ENCODE measurements around the gene RNASE4. TPM values are rescaled to one million over a fixed set of nuclear protein-coding genes. Genes with fewer than 3 reads are reported as not detected.
"Not testable (repeated sequence)": the region's sequence is repeated elsewhere in the genome, so short reads cannot be mapped to it uniquely, and the experiment has no call there.

The RNASE4 gene
- total RNA-seq, 2 experiments from 2014 or later: 0.63 to 1.6 TPM

DNA sequence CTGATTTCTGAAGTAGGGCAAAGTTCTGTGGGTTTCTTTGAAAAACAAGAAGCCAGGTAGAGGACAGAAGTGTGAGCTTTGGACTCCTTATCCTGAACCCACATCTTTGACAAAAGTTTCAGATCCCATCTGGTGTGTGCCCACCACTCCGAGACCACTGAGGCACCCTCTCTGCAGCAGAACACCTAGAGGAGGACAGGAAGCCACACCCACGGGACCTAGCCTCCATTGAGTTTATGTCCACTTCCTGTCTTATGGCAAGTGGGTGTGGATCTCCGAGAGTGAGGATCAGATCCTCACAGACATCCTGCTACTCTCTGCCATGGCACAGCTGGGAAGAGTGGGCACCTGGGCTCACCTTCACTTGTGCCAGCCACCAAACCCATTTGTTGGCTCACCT, 26.1 kb upstream of the RNASE4 start:
- ChIA-PET POLR2A (interaction anchor here (0.6 kb wide), 1 partner anchor 27 kb away, joined by 3 read pairs; no protein-coding TSS in a partner anchor), CTCF (interaction anchor here (0.7 to 11.5 kb wide), 7 partner anchors 11 to 45 kb away, joined by 3 to 189 read pairs (median 11); partner anchors contain the start of gene RNASE4)
- Mint-ChIP-seq H3K27ac (no peak overlapping the region), H3K4me3 (no peak overlapping the region), H3K4me1 (ENCODE audit: low read depth) (peaks cover 41% of the 10 kb centered on the region), H3K36me3 (ENCODE audit: low read depth) (no peaks in the 10 kb centered on the region), H3K27me3 (ENCODE audit: low read depth) (peaks cover 46% of the 10 kb centered on the region), H3K9me3 (ENCODE audit: insufficient read depth) (no peaks in the 10 kb centered on the region)
- DNase-seq: no peak
- ATAC-seq: no peak

DNA sequence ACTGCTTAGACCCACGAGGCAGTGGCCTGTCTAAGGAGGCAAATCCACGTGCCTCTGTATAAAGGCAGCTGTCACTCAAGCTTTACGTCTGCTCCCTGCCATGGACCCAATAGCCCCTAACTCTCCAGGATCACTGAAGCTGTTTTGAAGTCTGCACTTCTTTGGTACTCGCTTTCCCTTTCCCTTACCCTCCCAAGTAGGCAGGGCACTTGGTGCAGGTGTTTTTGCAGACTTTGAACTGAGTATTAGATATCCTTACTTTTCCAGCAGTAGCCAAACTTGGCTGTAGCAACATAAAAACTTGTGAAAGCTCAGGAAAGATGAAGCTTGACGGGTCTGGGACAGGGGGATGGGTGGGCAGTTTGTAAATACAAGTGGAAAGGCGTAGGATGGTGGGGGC, 25.0 kb upstream of the RNASE4 start:
- POLR2A ChIA-PET: no interaction called here
- Mint-ChIP-seq H3K27ac (no peak overlapping the region), H3K27me3 (ENCODE audit: low read depth) (peaks cover 40% of the 10 kb centered on the region), H3K36me3 (ENCODE audit: low read depth) (no peaks in the 10 kb centered on the region), H3K4me3 (no peak overlapping the region), H3K9me3 (ENCODE audit: insufficient read depth) (no peaks in the 10 kb centered on the region), H3K4me1 (ENCODE audit: low read depth) (peaks cover 39% of the 10 kb centered on the region)
- DNase-seq: no peak
- CTCF ChIA-PET: interaction anchor here (1.4 to 11.5 kb wide), 3 partner anchors 23 to 37 kb away, joined by 4 to 189 read pairs (median 108); partner anchors contain the start of gene RNASE4
- no peak for ATAC-seq

DNA sequence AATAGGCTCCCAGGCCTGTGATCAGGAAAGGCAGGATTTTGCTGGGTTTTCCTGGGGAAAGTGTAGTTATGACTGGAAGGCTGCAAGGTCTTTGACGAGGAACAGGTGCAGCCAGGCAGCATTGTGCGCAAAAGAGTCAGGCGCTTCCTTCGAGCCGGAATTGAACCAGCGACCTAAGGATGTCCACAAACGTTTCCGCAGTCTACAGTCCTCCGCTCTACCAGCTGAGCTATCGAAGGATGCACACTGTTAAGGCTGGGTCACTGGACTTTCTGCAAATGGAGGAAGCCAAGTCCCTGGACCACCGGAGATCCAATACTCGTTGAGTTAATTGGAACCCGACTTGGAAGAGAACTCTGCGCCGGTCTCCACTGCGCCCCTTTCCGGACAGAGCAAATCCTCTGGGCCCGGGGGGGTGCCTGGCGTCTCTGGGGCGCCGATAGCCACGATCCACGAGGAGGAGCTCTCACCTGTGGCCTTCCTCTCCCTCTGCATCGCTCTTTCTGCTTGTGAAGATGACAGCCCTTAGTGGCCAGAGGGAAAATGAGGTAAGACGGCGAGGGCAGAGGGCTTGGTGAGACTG, 24.5 kb upstream of the RNASE4 start:
- peaks cover 42% of the 10 kb centered on the region for H3K27me3 Mint-ChIP-seq (ENCODE audit: low read depth)
- ChIA-PET POLR2A (no interaction called here), CTCF (interaction anchor here (1.4 to 11.5 kb wide), 3 partner anchors 22 to 37 kb away, joined by 4 to 189 read pairs (median 108); partner anchors contain the start of gene RNASE4)
- DNase-seq: no peak
- H3K27ac Mint-ChIP-seq: no peak overlapping the region
- no peak for ATAC-seq
- H3K9me3 Mint-ChIP-seq (ENCODE audit: insufficient read depth): no peaks in the 10 kb centered on the region
- H3K4me1 Mint-ChIP-seq (ENCODE audit: low read depth): peaks cover 37% of the 10 kb centered on the region
- no peak overlapping the region for H3K4me3 Mint-ChIP-seq
- no peaks in the 10 kb centered on the region for H3K36me3 Mint-ChIP-seq (ENCODE audit: low read depth)

DNA sequence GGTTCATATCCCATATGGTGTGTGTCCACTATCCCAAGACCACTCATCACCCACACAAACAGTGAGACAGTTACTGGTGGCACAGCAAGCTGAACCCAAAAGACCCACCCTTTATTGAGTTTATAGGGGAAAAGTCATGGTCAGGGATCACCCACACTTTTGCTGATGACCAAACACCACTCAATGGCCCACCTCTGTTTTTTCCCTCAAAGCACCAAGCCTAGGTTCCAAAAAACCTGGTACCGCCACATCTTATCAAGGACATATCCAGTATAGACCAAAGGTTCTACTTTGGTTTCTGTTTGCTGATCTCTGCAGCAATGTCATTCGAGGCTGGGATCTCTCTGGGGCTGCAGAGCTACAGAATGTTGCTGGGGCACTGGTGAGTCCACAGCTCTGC, 23.2 kb upstream of the RNASE4 start:
- peaks cover 29% of the 10 kb centered on the region for H3K27me3 Mint-ChIP-seq (ENCODE audit: low read depth)
- H3K9me3 Mint-ChIP-seq (ENCODE audit: insufficient read depth): no peaks in the 10 kb centered on the region
- no peak overlapping the region for H3K27ac Mint-ChIP-seq
- ATAC-seq (no peak), DNase-seq (no peak)
- no peaks in the 10 kb centered on the region for H3K36me3 Mint-ChIP-seq (ENCODE audit: low read depth)
- peaks cover 41% of the 10 kb centered on the region for H3K4me1 Mint-ChIP-seq (ENCODE audit: low read depth)
- H3K4me3 Mint-ChIP-seq: no peak overlapping the region
- ChIA-PET POLR2A (interaction anchor here (0.6 kb wide), 1 partner anchor 31 kb away, joined by 3 read pairs; no protein-coding TSS in a partner anchor), CTCF (interaction anchor here (1.0 to 11.5 kb wide), 4 partner anchors 21 to 334 kb away, joined by 3 to 189 read pairs (median 58); partner anchors contain the start of gene RNASE4)

DNA sequence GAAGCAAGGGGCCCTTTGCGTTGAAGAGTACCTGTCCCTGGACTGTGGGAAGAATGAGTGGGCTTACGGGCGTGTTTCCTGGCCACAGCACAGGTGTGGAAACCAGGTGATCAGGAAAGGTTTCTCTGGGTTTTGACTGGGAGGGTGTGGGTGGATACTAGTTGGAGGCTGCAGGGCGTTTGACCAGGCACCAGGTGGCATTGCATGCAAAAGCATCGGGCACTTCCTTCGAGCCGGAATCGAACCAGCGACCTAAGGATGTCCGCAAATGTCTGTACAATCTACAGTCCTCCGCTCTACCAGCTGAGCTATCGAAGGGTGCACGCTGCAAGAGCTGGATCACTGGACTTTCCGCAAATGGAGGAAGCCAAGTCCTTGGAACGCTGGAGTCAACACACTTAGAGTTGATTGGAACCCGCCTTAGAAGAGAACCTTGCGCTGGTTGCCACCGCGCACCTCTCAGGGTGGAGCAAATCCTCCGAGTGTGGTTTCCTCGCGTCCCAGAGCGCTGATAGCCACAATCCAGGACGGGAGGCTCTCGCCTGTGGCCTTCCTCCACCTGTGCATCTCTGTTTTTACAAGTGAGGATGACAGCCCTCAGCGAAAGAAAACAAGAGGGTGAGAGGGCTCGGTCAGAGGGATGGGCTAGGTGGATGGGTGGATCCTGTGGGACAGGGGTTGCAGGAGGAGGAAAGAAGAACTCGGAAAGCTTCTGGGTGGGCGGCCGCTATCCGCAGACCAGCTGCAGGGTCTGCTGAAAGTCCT, 21.2 kb upstream of the RNASE4 start:
- peaks cover 4% of the 10 kb centered on the region for H3K36me3 Mint-ChIP-seq (ENCODE audit: low read depth)
- no peaks in the 10 kb centered on the region for H3K9me3 Mint-ChIP-seq (ENCODE audit: insufficient read depth)
- DNase-seq: peak; percentile 88
- ChIA-PET POLR2A (interaction anchor here (1.0 kb wide), 1 partner anchor 22 kb away, joined by 6 read pairs; the partner anchor contains the start of gene RNASE4), CTCF (interaction anchor here (0.6 to 11.5 kb wide), 10 partner anchors 11 to 210 kb away, joined by 3 to 189 read pairs (median 3); partner anchors contain the start of genes ANG and RNASE4)
- H3K27ac Mint-ChIP-seq: no peak overlapping the region
- peak; percentile 86 for ATAC-seq
- H3K4me3 Mint-ChIP-seq: peak overlapping the region; percentile 74
- peaks cover 16% of the 10 kb centered on the region for H3K27me3 Mint-ChIP-seq (ENCODE audit: low read depth)
- H3K4me1 Mint-ChIP-seq (ENCODE audit: low read depth): peaks cover 49% of the 10 kb centered on the region

DNA sequence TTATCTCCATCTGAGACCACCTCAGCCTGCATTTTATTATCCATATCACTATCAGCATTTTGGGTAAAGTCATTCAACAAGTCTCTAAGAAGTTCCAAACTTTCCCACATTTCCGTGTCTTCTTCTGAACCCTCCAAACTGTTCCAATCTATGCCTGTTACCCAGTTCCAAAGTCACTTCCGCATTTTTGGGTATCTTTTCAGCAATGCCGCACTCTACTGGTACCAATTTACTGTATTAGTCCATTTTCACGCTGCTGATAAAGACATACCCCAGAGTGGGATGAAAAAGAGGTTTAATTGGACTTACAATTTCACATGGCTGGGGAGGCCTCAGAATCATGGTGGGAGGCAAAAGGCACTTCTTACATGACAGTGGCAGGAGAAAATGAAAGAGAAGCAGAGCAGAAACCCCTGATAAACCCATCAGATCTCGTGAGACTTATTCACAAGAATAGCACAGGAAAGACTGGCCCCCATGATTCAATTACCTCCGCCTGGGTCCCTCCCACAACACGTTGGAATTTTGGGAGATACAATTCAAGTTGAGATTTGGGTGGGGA, 17.9 kb upstream of the RNASE4 start:
- H3K4me1 Mint-ChIP-seq (ENCODE audit: low read depth): peaks cover 49% of the 10 kb centered on the region
- not testable (repeated sequence) for H3K27me3 Mint-ChIP-seq (ENCODE audit: low read depth); H3K9me3 Mint-ChIP-seq (ENCODE audit: insufficient read depth); DNase-seq; H3K4me3 Mint-ChIP-seq; H3K27ac Mint-ChIP-seq; ATAC-seq; H3K36me3 Mint-ChIP-seq (ENCODE audit: low read depth)
- ChIA-PET POLR2A (interaction anchor here (3.5 kb wide), 1 partner anchor 15 kb away, joined by 21 read pairs; no protein-coding TSS in a partner anchor), CTCF (interaction anchor here (1.5 to 11.5 kb wide), 3 partner anchors 10 to 16 kb away, joined by 9 to 189 read pairs (median 70); partner anchors contain the start of gene RNASE4)

DNA sequence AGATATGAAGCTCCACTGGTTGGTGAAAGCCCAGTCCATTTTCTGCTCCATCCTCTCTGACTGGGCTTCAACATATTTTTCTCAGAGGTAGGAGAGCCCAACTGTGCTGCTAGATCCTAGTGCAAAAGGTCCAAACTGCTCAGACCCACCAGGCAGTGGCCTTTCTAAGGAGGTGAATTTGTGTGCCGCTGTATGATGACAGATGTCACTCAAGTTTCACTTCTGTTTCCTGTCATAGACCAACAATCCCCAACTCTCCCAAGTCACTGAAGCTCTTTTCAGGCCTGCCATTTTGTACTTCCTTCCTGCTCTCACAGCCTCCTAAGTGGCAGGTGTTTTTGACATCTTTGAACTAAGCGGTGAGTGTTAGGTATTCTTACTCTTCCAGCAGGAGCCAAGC, 16.4 kb upstream of the RNASE4 start:
- peaks cover 6% of the 10 kb centered on the region for H3K36me3 Mint-ChIP-seq (ENCODE audit: low read depth)
- peak; percentile 28 for ATAC-seq
- peaks cover 41% of the 10 kb centered on the region for H3K4me1 Mint-ChIP-seq (ENCODE audit: low read depth)
- peak; percentile 34 for DNase-seq
- H3K9me3 Mint-ChIP-seq (ENCODE audit: insufficient read depth): no peaks in the 10 kb centered on the region
- peak overlapping the region; percentile 6 for H3K4me3 Mint-ChIP-seq
- H3K27ac Mint-ChIP-seq: peak overlapping the region; percentile 88
- CTCF ChIA-PET: interaction anchor here (0.8 to 4.8 kb wide), 5 partner anchors 8 to 436 kb away, joined by 3 to 70 read pairs (median 5); partner anchors contain the start of gene RNASE4
- POLR2A ChIA-PET: interaction anchor here (0.7 to 3.5 kb wide), 3 partner anchors 12 to 17 kb away, joined by 3 to 21 read pairs (median 14); partner anchors contain the start of gene RNASE4
- peaks cover 11% of the 10 kb centered on the region for H3K27me3 Mint-ChIP-seq (ENCODE audit: low read depth)

DNA sequence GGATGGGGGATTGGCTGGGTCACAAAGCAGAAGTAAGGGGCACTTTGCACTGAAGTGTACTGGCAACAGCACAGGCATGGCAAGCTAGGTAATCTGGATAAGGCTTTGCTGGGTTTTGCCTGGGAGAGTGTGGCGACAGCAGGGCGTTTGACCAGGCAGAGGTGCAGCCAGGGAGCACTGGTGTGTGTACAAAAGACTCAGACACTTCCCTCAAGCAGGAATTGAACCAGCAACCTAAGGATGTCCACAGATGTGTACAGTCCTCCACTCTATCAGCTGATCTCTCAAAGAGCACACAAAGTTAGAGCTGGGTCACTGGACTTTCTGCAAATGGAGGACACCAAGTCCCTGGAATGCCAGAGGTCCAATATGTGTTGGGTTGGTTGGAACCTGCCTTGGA, 15.4 kb upstream of the RNASE4 start:
- no peak overlapping the region for H3K4me3 Mint-ChIP-seq
- H3K9me3 Mint-ChIP-seq (ENCODE audit: insufficient read depth): no peaks in the 10 kb centered on the region
- no peak for ATAC-seq
- POLR2A ChIA-PET: interaction anchor here (0.6 to 3.5 kb wide), 3 partner anchors 12 to 38 kb away, joined by 3 to 21 read pairs (median 14); partner anchors contain the start of gene RNASE4
- no peak overlapping the region for H3K27ac Mint-ChIP-seq
- no peak for DNase-seq
- CTCF ChIA-PET: interaction anchor here (0.8 to 4.8 kb wide), 5 partner anchors 13 to 189 kb away, joined by 3 to 70 read pairs (median 4); partner anchors contain the start of gene RNASE4
- peaks cover 9% of the 10 kb centered on the region for H3K27me3 Mint-ChIP-seq (ENCODE audit: low read depth)
- peaks cover 6% of the 10 kb centered on the region for H3K36me3 Mint-ChIP-seq (ENCODE audit: low read depth)
- peaks cover 32% of the 10 kb centered on the region for H3K4me1 Mint-ChIP-seq (ENCODE audit: low read depth)

DNA sequence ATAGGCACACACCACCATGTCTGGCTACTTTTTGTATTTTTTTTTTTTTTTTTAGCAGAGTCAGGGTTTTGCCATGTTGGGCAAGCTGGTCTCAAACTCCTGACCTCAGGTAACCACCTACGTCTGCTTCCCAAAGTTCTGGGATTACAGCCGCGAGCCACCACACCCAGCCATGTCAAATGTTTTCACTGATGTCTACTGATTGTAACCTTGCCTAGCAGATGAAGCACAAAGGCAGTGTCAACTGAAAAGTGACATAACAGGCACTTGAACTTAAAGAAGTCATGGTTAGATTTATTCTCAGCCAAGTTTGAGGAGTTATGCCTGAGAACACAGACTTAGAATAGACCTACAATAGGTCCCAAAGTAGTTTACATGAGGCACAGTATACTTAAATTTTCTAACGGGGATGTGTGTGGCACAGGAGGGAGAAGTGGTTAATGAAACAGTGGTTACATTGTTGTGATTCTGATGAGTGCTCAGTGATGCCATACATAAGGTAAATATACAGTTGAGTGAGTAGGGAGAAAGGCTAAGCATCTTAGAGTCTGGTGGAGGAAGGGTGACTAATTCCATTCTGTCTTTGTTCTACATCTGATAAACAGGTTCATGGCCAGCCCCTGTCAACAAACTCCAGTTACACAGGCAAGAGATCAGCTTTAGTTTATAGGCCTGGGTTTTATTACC, 12.6 kb upstream of the RNASE4 start:
- H3K4me3 Mint-ChIP-seq: no peak overlapping the region

DNA sequence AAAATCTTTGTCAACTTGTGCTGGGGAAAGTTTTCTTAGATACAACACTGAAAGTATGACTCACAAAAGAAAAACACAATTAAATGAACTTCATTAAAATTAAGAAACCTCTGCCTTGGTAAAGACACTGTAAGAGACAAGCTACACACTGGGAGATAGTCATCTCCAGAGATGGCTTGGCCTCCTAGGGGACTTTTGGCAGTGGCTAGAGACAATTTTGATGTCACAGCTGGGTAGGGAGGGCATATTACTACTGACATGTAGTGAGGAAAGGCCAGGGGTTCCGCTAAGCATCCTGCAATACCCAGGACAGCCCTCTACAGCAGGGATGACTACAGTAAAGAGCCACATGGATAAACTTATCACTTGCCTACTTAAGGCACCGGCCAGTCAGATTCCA, 8.7 kb upstream of the RNASE4 start:
- Mint-ChIP-seq H3K9me3 (ENCODE audit: insufficient read depth) (no peaks in the 10 kb centered on the region), H3K27ac (no peak overlapping the region), H3K4me1 (ENCODE audit: low read depth) (peaks cover 9% of the 10 kb centered on the region), H3K36me3 (ENCODE audit: low read depth) (no peaks in the 10 kb centered on the region), H3K4me3 (no peak overlapping the region), H3K27me3 (ENCODE audit: low read depth) (peaks cover 15% of the 10 kb centered on the region)
- ATAC-seq (no peak), DNase-seq (no peak)
- POLR2A ChIA-PET: interaction anchor here (0.6 kb wide), 1 partner anchor 11 kb away, joined by 4 read pairs; no protein-coding TSS in a partner anchor
- CTCF ChIA-PET: interaction anchor here (1.0 to 1.9 kb wide), 5 partner anchors 8 to 183 kb away, joined by 3 to 9 read pairs (median 6); no protein-coding TSS in a partner anchor

More for the DNA sequence above, 12.6 kb upstream of the RNASE4 start:
- no peak for ATAC-seq
- Mint-ChIP-seq H3K27ac (peak overlapping the region; percentile 7), H3K27me3 (ENCODE audit: low read depth) (peaks cover 14% of the 10 kb centered on the region), H3K36me3 (ENCODE audit: low read depth) (peaks cover 6% of the 10 kb centered on the region), H3K4me1 (ENCODE audit: low read depth) (peaks cover 30% of the 10 kb centered on the region), H3K9me3 (ENCODE audit: insufficient read depth) (no peaks in the 10 kb centered on the region)
- ChIA-PET POLR2A (no interaction called here), CTCF (interaction anchor here (0.8 kb wide), 1 partner anchor 299 kb away, joined by 3 read pairs; no protein-coding TSS in a partner anchor)
- no peak for DNase-seq

DNA sequence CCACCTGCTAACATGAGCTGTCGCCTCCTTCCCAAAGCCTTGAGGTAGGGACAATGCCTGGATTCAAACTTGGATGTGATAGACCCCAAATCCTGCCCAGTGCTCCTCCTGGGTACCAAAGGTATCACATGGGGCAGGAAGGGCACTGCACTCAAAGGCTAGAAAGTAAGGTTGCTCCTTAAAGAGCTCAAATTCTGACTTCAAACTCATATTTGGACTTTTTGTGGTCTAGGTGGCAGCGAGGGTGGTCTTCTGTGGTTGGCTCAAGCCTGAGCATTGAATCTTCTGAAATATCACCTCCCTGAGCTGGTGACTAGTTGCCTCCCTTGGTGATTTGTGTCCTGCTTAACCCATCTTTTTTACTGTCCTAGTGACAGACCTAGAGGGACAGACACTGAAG, 8.3 kb upstream of the RNASE4 start:
- DNase-seq: no peak
- Mint-ChIP-seq H3K4me3 (no peak overlapping the region), H3K27me3 (ENCODE audit: low read depth) (peaks cover 15% of the 10 kb centered on the region), H3K4me1 (ENCODE audit: low read depth) (peaks cover 9% of the 10 kb centered on the region), H3K36me3 (ENCODE audit: low read depth) (no peaks in the 10 kb centered on the region), H3K9me3 (ENCODE audit: insufficient read depth) (no peaks in the 10 kb centered on the region), H3K27ac (no peak overlapping the region)
- ChIA-PET CTCF (interaction anchor here (1.0 to 1.9 kb wide), 6 partner anchors 8 to 183 kb away, joined by 3 to 9 read pairs (median 6); no protein-coding TSS in a partner anchor), POLR2A (no interaction called here)
- ATAC-seq: no peak
